NCI-H82 (cell line): ENCODE results near the gene CRYBA2.

Experiments
- DNase-seq: peaks from one replicate; lab custom pipeline; 2025; lab: John Stamatoyannopoulos, UW

Gene CRYBA2, protein sequence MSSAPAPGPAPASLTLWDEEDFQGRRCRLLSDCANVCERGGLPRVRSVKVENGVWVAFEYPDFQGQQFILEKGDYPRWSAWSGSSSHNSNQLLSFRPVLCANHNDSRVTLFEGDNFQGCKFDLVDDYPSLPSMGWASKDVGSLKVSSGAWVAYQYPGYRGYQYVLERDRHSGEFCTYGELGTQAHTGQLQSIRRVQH

DNA sequence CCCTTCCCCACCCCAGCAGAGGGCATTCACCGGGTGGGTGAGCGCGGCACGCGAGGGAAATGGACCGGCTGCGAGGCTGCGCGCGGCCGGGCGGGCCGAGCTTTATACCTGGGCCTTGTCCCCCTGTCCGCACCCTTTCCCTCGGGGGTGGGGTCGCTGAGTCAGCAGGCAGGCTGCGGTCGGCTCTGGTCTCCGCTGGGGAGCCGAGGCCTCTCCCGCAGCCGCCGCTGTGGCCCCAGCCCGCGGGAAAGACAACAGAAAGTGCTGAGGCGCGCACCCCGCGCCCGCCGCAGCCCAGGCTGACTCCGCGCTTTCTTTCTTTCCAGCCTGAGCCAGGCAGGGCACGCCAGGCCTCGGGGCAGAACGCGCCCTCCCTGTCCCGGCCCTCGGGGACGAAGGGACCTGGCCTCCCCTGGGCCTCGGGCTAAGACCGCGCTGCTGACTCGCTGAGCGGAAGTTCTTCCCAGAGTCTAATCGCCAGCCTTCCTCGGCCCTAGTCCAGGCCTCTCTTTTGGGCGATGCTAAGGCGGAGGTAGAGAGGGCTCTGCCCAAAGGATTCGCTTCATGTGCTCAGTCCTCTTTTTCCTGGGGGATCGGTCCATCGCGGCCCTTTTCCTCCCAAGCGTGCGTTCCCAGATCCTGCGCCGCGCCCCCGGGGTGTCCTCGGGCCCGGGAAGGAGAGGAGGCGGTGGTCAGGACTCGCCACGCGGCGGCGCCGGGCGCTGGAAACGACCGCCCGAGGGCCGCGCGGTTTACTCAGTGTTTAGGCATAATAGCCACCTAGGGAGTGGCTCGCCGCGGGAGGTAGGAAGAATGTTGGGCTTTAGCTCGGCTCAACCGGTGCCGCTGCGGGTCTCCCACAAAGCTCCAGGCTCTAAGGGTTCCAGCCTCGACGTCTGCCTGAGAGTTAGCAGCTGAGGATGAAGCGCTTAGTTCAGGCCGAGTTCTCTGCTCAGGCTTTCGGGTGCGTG, at the start of gene CRYBA2:
Gene CRYBA2 (minus strand): TSS at position 78 of the 971 bp plus-strand sequence. CDS start 246 bp downstream, outside the sequence.
- peak; percentile 27 for DNase-seq

DNA sequence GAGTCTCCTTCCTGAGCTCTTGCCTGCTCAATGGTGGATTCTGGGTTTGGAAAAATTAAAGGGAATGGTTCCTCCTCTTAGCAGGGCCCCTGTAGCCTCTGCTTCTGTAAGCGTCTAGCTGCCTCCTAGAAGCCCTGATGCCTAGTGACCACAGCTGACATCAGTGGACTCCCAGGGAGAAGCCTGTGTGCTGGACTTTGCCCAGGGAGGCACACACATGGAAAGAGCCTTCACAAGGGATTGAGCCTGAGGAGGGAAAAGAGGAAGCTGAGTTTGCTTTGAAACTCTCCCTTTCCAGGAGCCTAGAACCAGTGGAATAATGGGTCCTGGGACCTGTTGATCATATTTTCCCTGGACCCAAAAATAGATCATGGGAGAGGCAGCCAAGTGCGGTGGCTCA, 49.5 kb upstream of the CRYBA2 start:
- DNase-seq: no peak

DNA sequence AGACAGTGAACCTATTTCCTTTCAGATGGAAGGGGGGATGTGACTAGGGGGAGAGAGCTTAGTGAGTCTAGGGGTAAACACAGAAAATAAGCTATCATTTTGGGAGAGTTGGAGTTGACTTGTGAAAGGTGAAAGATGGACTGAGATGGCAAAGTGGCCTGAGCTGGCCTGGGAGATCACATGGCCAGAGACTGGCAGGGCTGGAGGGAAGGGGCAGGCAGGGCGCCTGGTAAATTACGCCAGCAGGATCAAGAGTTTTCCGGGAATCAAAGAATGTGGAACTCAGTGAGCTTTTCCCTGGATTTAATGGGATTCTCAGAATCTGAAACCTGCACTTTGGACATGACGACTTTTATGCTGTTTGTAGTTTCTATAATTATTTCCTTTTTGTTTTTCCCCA, 48.9 kb upstream of the CRYBA2 start:
- DNase-seq: no peak

GRCh38 chr2:219041252-219041651, 48.0 kb upstream of the CRYBA2 start, which contains the start of gene CFAP65:
Gene CFAP65 (minus strand): TSS chr2:219041516. CDS start chr2:219039048, 2,468 bp downstream.
- peak; percentile 68 for DNase-seq

- DNase-seq: no peak
Measured at GRCh38 chr2:219038600-219038999, 45.4 kb upstream of the CRYBA2 start.

GRCh38 chr2:219037783-219038499, 44.7 kb upstream of the CRYBA2 start:
- no peak for DNase-seq

- DNase-seq: no peak
Measured at GRCh38 chr2:219035942-219036341, 42.7 kb upstream of the CRYBA2 start.

DNA sequence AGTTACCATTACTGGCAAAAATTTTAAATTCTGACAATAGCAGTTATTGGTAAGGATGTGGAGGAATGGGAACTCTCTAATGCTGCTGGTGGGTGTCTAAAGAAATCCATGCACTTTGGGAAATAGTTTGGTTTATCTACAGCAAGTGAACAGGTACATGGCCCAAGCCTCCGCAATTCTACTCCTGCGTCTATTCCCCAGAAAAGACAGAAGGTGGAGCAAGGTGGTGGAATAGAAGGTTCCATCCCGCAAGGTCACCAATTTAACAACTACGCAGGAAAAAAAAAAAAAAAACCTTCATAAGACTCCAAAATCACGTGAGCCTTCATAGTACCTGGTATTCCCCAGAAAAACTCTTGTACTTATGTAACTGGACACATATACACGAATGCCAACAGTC, 41.6 kb upstream of the CRYBA2 start:
- DNase-seq: no peak

- peak; percentile 89 for DNase-seq
Measured at GRCh38 chr2:219032051-219032745, 39.0 kb upstream of the CRYBA2 start.

GRCh38 chr2:219031005-219031738, 38.0 kb upstream of the CRYBA2 start:
- DNase-seq: no peak

DNA sequence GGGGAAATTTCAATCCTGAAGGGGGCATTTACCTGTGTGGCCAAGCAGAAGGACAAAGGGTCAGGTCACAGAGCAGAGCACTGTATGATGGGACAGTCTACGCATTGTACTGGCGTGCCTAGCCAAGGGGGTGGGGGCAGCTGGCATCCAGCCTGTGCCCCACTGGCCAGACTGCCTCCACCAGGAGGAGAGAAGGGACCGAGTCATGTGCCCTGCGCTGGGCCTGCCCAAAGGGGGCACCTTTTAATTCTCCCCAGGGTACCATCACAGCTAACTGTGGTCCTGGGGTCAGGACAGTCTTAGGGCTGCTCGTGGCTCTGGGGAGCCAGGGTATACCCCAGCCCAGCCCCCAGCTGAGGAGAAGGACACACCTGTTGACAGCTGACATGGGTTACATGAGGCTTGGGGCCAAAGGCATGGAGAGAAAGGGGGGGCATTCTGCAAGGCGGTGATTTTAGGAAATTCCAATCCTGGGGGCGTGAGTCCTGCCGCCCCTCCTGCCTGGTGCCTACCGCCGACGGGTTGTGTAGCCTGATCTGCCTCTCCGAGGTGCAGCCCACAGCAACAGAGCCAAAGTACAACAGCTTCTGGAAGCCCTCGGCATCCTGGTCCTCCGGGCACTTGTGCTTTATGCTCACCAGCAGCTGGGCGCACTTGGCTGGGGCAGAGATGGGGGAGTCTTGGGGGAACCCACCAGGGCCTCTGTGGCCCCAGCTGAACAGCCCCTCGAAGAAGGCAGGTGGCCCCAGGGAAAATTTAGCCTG, 37.1 kb upstream of the CRYBA2 start:
- DNase-seq: no peak

DNA sequence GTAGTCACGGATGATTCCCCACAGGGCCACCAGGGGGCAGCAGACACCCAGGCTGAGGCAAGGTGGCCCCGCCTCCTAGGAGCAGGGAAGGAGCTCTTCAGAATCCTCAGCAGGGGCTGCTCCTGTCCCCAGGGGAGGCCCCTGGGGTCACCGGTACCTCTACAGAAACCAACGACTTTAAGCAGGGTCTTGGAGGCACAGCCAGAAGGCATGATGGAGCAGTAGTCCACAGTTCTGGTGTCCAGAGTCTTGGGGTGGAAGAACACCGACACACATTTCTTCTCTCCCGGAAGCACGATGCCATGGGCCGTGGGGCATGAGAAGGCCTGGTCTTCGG, 36.6 kb upstream of the CRYBA2 start:
- DNase-seq: peak; percentile 91

GRCh38 chr2:219028996-219029828, 36.0 kb upstream of the CRYBA2 start:
- DNase-seq: no peak

GRCh38 chr2:219028141-219028540, 34.9 kb upstream of the CRYBA2 start:
- no peak for DNase-seq

- no peak for DNase-seq
Measured at GRCh38 chr2:219027511-219028055, 34.4 kb upstream of the CRYBA2 start.

- no peak for DNase-seq
Measured at GRCh38 chr2:219026946-219027345, 33.7 kb upstream of the CRYBA2 start.

- no peak for DNase-seq
Measured at GRCh38 chr2:219025637-219026585, 32.7 kb upstream of the CRYBA2 start.

DNA sequence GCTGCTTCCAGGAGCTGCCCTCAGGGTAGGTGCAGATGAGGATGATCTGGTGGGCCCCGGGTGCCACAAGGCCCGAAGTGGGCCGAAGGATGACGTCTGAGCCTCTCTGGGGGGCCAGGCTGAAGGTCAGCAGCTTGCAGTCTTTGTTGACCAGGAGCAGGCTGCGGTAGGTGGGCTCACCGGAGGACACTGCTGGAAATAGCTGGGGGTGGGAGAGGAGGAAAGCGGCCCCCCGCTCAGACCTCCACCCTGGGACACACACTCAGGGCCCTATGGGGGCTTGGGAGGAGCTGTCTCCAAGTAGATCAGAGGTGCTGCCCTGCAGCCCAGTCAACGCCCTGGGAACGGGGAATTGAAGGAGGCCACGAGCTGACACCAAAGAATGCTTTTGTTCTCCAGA, 30.8 kb upstream of the CRYBA2 start:
- DNase-seq: no peak
